K562 (cell line): ENCODE measurements around the gene GLIPR2. TPM values are rescaled to one million over a fixed set of nuclear protein-coding genes. Genes with fewer than 3 reads are reported as not detected.
A peak's percentile ranks its signal among the peaks of the same experiment; 100 is the strongest.

Experiments used
- ATF7 ChIP-seq: fragments of 450-650 bp; IDR thresholded peaks from 2 replicates; pipeline ENCODE4 v1.7.1; 2014; ENCODE audit warnings: mild to moderate bottlenecking, moderate library complexity
- ELF4 ChIP-seq: fragments of 450-650 bp; formaldehyde crosslinking; IDR thresholded peaks from 2 replicates; pipeline ENCODE4 v1.4.0; 2022; ENCODE audit warnings: missing genetic modification characterization
- NBN ChIP-seq: fragments of 450-650 bp; IDR thresholded peaks from 2 replicates; pipeline ENCODE4 v1.6.1; 2016; ENCODE audit warnings: low read depth, mild to moderate bottlenecking
- RBFOX2 ChIP-seq: fragments of 200-400 bp; formaldehyde crosslinking; IDR thresholded peaks from 2 replicates; pipeline ENCODE4 v1.6.1; 2017; ENCODE audit warnings: low read depth, mild to moderate bottlenecking, low read length, moderate library complexity
- TAF1 ChIP-seq: IDR thresholded peaks from 2 replicates; pipeline ENCODE4 v1.6.1; 2011; ENCODE audit warnings: mild to moderate bottlenecking, low read length, moderate library complexity; ENCODE audit not compliant: insufficient read depth, control insufficient read depth, severe bottlenecking; ENCODE audit errors: extremely low read depth
- TBP ChIP-seq: optimal IDR thresholded peaks from 2 replicates; pipeline ENCODE3; 2011; ENCODE audit warnings: low read depth, low read length, improper control_type of control experiment
- TCF3 ChIP-seq: sonication (generic); formaldehyde crosslinking; IDR thresholded peaks from 2 replicates; pipeline ENCODE4 v1.4.0; 2020; ENCODE audit warnings: mild to moderate bottlenecking, missing genetic modification reagents
- ZNF717 ChIP-seq: fragments of 250-450 bp; sonication (Bioruptor Pico); IDR thresholded peaks from 2 replicates; pipeline ENCODE4 v1.5.0; 2021
- polyA plus RNA-seq, 8 experiments: library from polyadenylated mRNA; depleted of rRNA in 4 of 8; stranded (reverse) in 5 of 8; unstranded in 3 of 8; fragments of >200 nt; fragmentation: Nextera tagmentation in 2 of 8; fragmentation: Illumina TruSeq in 1 of 8; extraction: Ambion mirVana in 2 of 8; extraction: Trizol in 1 of 8; gene quantifications; 2 replicates each; pipeline versions ENCODE4 v1.2.1 to v1.2.3, GENCODE V29; 2011 to 2014; ENCODE audit warnings: inconsistent platforms in 1 of 8, missing spikeins in 1 of 8
- total RNA-seq, 7 experiments: library from RNA; depleted of rRNA in 6 of 7; stranded (reverse); fragments of >200 nt in 6 of 7; fragmentation: Illumina TruSeq in 2 of 7; extraction: Trizol in 2 of 7; gene quantifications; 2 replicates each; pipeline versions ENCODE4 v1.2.1 to v1.2.3, GENCODE V29; 2011 to 2021; ENCODE audit warnings: low replicate concordance in 1 of 7
- TF ChIP-seq, protein P1 (sequence below), 3 experiments: IDR thresholded peaks in 2 of 3; conservative IDR thresholded peaks in 1 of 3; 2 replicates each; pipeline ENCODE4 v1.5.1; 2011 to 2012; ENCODE audit warnings: low read length in 3 of 3, mild to moderate bottlenecking in 3 of 3, control low read depth in 2 of 3, improper control_type of control experiment in 1 of 3, inconsistent platforms in 1 of 3, low read depth in 1 of 3, mixed read lengths in 1 of 3, moderate library complexity in 1 of 3; ENCODE audit not compliant: insufficient read depth in 2 of 3
- TF ChIP-seq, protein P2 (sequence below), 2 experiments: IDR thresholded peaks; 2 replicates each; pipeline ENCODE4 v1.6.1; 2012; ENCODE audit warnings: improper control_type of control experiment in 2 of 2, low read depth in 2 of 2, low read length in 2 of 2, borderline replicate concordance in 1 of 2
- TF ChIP-seq, protein P3 (sequence below): IDR thresholded peaks from 2 replicates; pipeline ENCODE4 v1.6.1; 2012; ENCODE audit warnings: low read depth, low read length, improper control_type of control experiment, borderline replicate concordance
- TF ChIP-seq, protein P4 (sequence below): fragments of 450-650 bp; IDR thresholded peaks from 2 replicates; pipeline ENCODE4 v1.6.1; 2016; ENCODE audit warnings: low read depth

Gene GLIPR2
- total and polyA plus RNA-seq, 9 of the 15 experiments (the other 6 are each of a cell fraction or from before 2014, with no cell fraction given), result 1.4 to 8.8 (median 2.9) TPM

DNA sequence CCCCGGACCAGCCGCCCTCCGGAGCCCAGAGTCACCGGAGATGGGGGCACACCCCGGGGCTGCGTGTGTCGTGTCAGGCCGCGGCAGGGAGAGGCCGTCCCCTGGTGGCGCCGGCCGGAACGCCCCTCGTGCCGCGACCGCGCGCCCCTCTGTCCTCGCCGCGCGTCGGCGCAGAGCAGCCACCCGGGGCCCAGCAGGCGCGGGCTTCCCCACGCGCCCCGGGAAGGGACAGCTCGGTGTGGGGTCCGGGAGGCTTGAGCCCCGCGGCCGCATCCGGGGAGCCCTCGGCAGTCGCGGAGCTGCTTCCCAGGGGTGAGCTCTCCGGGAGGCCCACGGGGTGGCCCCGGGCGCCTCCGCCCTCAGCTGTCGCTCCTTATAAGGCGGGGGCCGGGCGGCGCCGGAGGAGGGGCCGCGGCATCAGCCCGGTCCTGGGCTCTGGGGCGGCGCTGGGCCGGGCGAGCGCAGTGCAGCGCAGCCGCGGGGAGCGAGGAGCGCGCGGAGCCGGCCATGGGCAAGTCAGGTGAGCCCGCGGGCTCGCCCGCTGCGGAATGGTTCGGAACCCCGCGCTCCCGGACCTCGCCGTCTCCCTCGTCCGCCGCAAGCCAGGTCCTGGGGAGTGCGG lies at the start of gene GLIPR2 (continued):
- TF ChIP-seq, protein P1, sequence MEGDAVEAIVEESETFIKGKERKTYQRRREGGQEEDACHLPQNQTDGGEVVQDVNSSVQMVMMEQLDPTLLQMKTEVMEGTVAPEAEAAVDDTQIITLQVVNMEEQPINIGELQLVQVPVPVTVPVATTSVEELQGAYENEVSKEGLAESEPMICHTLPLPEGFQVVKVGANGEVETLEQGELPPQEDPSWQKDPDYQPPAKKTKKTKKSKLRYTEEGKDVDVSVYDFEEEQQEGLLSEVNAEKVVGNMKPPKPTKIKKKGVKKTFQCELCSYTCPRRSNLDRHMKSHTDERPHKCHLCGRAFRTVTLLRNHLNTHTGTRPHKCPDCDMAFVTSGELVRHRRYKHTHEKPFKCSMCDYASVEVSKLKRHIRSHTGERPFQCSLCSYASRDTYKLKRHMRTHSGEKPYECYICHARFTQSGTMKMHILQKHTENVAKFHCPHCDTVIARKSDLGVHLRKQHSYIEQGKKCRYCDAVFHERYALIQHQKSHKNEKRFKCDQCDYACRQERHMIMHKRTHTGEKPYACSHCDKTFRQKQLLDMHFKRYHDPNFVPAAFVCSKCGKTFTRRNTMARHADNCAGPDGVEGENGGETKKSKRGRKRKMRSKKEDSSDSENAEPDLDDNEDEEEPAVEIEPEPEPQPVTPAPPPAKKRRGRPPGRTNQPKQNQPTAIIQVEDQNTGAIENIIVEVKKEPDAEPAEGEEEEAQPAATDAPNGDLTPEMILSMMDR (IDR thresholded peaks at IDR 0.05 in 2 of 3, conservative IDR thresholded peaks at IDR 0.05 in 1 of 3; ENCODE audit: insufficient read depth in 2 of 3, low read depth in 1 of 3, low read length in 3 of 3), result peak in 2 of 3 experiments; percentile 7 to 49; a peak in 3 of 6 replicates
- TF ChIP-seq, protein P2, sequence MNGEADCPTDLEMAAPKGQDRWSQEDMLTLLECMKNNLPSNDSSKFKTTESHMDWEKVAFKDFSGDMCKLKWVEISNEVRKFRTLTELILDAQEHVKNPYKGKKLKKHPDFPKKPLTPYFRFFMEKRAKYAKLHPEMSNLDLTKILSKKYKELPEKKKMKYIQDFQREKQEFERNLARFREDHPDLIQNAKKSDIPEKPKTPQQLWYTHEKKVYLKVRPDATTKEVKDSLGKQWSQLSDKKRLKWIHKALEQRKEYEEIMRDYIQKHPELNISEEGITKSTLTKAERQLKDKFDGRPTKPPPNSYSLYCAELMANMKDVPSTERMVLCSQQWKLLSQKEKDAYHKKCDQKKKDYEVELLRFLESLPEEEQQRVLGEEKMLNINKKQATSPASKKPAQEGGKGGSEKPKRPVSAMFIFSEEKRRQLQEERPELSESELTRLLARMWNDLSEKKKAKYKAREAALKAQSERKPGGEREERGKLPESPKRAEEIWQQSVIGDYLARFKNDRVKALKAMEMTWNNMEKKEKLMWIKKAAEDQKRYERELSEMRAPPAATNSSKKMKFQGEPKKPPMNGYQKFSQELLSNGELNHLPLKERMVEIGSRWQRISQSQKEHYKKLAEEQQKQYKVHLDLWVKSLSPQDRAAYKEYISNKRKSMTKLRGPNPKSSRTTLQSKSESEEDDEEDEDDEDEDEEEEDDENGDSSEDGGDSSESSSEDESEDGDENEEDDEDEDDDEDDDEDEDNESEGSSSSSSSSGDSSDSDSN (IDR thresholded peaks at IDR 0.05; ENCODE audit: borderline replicate concordance in 1 of 2, low read depth in 2 of 2, low read length in 2 of 2), result peak in 1 of 2 experiments; percentile 76; a peak in 1 of 4 replicates
- TF ChIP-seq ZNF717 (CRISPR knock-in tag) (no peak), TCF3 (CRISPR knock-in tag) (no peak), TBP (peak; percentile 57), NBN (no peak), TAF1 (peak; percentile 38), ATF7 (peak; percentile 15; the same call in 1 of the 2 replicates), ELF4 (no peak), RBFOX2 (peak; percentile 81)
- TF ChIP-seq, protein P3, sequence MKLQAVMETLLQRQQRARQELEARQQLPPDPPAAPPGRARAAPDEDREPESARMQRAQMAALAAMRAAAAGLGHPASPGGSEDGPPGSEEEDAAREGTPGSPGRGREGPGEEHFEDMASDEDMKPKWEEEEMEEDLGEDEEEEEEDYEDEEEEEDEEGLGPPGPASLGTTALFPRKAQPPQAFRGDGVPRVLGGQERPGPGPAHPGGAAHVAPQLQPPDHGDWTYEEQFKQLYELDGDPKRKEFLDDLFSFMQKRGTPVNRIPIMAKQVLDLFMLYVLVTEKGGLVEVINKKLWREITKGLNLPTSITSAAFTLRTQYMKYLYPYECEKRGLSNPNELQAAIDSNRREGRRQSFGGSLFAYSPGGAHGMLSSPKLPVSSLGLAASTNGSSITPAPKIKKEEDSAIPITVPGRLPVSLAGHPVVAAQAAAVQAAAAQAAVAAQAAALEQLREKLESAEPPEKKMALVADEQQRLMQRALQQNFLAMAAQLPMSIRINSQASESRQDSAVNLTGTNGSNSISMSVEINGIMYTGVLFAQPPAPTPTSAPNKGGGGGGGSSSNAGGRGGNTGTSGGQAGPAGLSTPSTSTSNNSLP, result no peak
- TF ChIP-seq, protein P4, sequence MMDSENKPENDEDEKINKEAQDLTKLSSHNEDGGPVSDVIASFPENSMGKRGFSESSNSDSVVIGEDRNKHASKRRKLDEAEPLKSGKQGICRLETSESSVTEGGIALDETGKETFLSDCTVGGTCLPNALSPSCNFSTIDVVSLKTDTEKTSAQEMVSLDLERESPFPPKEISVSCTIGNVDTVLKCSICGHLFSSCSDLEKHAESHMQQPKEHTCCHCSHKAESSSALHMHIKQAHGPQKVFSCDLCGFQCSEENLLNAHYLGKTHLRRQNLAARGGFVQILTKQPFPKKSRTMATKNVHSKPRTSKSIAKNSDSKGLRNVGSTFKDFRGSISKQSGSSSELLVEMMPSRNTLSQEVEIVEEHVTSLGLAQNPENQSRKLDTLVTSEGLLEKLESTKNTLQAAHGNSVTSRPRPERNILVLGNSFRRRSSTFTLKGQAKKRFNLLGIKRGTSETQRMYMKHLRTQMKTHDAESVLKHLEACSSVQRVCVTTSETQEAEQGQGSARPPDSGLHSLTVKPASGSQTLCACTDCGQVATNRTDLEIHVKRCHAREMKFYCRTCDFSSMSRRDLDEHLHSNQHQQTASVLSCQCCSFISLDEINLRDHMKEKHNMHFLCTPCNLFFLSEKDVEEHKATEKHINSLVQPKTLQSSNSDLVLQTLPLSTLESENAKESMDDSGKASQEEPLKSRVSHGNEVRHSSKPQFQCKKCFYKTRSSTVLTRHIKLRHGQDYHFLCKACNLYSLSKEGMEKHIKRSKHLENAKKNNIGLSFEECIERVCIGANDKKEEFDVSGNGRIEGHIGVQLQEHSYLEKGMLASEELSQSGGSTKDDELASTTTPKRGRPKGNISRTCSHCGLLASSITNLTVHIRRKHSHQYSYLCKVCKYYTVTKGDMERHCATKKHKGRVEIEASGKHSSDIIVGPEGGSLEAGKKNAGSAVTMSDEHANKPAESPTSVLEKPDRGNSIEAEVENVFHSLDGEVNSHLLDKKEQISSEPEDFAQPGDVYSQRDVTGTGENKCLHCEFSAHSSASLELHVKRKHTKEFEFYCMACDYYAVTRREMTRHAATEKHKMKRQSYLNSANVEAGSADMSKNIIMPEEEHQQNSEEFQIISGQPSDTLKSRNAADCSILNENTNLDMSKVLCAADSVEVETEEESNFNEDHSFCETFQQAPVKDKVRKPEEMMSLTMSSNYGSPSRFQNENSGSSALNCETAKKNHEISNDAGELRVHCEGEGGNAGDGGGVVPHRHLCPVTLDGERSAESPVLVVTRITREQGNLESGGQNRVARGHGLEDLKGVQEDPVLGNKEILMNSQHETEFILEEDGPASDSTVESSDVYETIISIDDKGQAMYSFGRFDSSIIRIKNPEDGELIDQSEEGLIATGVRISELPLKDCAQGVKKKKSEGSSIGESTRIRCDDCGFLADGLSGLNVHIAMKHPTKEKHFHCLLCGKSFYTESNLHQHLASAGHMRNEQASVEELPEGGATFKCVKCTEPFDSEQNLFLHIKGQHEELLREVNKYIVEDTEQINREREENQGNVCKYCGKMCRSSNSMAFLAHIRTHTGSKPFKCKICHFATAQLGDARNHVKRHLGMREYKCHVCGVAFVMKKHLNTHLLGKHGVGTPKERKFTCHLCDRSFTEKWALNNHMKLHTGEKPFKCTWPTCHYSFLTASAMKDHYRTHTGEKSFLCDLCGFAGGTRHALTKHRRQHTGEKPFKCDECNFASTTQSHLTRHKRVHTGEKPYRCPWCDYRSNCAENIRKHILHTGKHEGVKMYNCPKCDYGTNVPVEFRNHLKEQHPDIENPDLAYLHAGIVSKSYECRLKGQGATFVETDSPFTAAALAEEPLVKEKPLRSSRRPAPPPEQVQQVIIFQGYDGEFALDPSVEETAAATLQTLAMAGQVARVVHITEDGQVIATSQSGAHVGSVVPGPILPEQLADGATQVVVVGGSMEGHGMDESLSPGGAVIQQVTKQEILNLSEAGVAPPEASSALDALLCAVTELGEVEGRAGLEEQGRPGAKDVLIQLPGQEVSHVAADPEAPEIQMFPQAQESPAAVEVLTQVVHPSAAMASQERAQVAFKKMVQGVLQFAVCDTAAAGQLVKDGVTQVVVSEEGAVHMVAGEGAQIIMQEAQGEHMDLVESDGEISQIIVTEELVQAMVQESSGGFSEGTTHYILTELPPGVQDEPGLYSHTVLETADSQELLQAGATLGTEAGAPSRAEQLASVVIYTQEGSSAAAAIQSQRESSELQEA, result no peak
